NCI-H1048 (cell line): ENCODE results near the gene ZNF804B.

Experiments used
- DNase-seq: peaks from one replicate; lab custom pipeline; 2025; lab: John Stamatoyannopoulos, UW

ZNF804B gene

GRCh38 chr7:88985295-88985694 lies 225.8 kb downstream of the ZNF804B start:
- no peak for DNase-seq

GRCh38 chr7:89001306-89001705 lies 241.8 kb downstream of the ZNF804B start:
- no peak for DNase-seq

GRCh38 chr7:89002981-89003956 lies 243.8 kb downstream of the ZNF804B start:
- no peak for DNase-seq

GRCh38 chr7:89012016-89012415 lies 252.5 kb downstream of the ZNF804B start:
- no peak for DNase-seq

GRCh38 chr7:89017695-89018094 lies 258.2 kb downstream of the ZNF804B start:
- DNase-seq = no peak

- DNase-seq = no peak
Measured at GRCh38 chr7:89021741-89022140, 262.2 kb downstream of the ZNF804B start.

GRCh38 chr7:89023206-89023605 lies 263.7 kb downstream of the ZNF804B start:
- no peak for DNase-seq

GRCh38 chr7:89023877-89024276 lies 264.4 kb downstream of the ZNF804B start:
- DNase-seq = no peak

GRCh38 chr7:89027781-89028180 lies 268.3 kb downstream of the ZNF804B start:
- DNase-seq = no peak

- no peak for DNase-seq
Measured at GRCh38 chr7:89028319-89028718, 268.8 kb downstream of the ZNF804B start.

- DNase-seq = no peak
Measured at GRCh38 chr7:89029864-89030263, 270.4 kb downstream of the ZNF804B start.

- DNase-seq = no peak
Measured at GRCh38 chr7:89041240-89041639, 281.7 kb downstream of the ZNF804B start.

GRCh38 chr7:89042940-89043339 lies 283.4 kb downstream of the ZNF804B start:
- no peak for DNase-seq

- no peak for DNase-seq
Measured at GRCh38 chr7:89049043-89049442, 289.5 kb downstream of the ZNF804B start.

- no peak for DNase-seq
Measured at GRCh38 chr7:89053130-89053529, 293.6 kb downstream of the ZNF804B start.

GRCh38 chr7:89054361-89054760 lies 294.9 kb downstream of the ZNF804B start:
- DNase-seq = no peak

- no peak for DNase-seq
Measured at GRCh38 chr7:89060234-89060633, 300.7 kb downstream of the ZNF804B start.

- no peak for DNase-seq
Measured at GRCh38 chr7:89064831-89065230, 305.3 kb downstream of the ZNF804B start.

- DNase-seq = no peak
Measured at GRCh38 chr7:89067048-89067447, 307.5 kb downstream of the ZNF804B start.

GRCh38 chr7:89072081-89072480 lies 312.6 kb downstream of the ZNF804B start:
- DNase-seq = no peak

- no peak for DNase-seq
Measured at GRCh38 chr7:89073776-89074175, 314.3 kb downstream of the ZNF804B start.

GRCh38 chr7:89077992-89078391 lies 318.5 kb downstream of the ZNF804B start:
- no peak for DNase-seq

- no peak for DNase-seq
Measured at GRCh38 chr7:89085580-89085979, 326.1 kb downstream of the ZNF804B start.

- no peak for DNase-seq
Measured at GRCh38 chr7:89091550-89091949, 332.1 kb downstream of the ZNF804B start.
